ENCODE measurements around the gene GAS7.

Gene GAS7

GRCh38 chr17:10151667-10152496 lies 46.5 kb downstream of the GAS7 start:
- no peak for TF ChIP-seq CTCF (conservative IDR thresholded peaks at IDR 0.05; ENCODE audit: low read length)
- H3K4me3 ChIP-seq (ENCODE audit: low read length), result no peak overlapping the region
- no peak for DNase-seq (ENCODE audit: low read depth)

- no peak for TF ChIP-seq CTCF (conservative IDR thresholded peaks at IDR 0.05; ENCODE audit: low read length)
- no peak overlapping the region for H3K4me3 ChIP-seq (ENCODE audit: low read length)
- peak; percentile 84 for DNase-seq (ENCODE audit: low read depth)
Measured at GRCh38 chr17:10149573-10150399, 48.6 kb downstream of the GAS7 start.

- H3K4me3 ChIP-seq (ENCODE audit: low read length), result no peak overlapping the region
- no peak for DNase-seq (ENCODE audit: low read depth)
- no peak for TF ChIP-seq CTCF (conservative IDR thresholded peaks at IDR 0.05; ENCODE audit: low read length)
Measured at GRCh38 chr17:10147761-10148415, 50.5 kb downstream of the GAS7 start.

DNA sequence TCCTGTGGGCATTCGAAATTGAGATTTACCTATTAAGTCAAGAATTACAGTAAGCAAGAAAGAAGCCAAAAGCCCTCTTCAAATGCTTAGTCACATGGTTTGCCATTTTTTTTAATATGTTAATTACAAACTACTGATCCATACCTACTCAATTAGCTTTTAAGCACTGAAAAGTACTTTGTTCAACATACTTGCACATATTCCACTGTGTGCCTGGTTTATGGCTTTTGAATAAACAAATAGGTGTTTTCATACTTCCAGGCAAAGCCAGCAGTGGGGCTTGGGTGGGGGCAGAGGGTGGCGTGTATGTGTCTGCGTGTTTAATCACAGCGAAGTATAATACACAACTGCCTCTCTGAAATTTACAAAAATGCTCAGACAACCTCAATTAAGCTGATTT lies 51.4 kb downstream of the GAS7 start:
- H3K4me3 ChIP-seq (ENCODE audit: low read length), result no peak overlapping the region
- no peak for TF ChIP-seq CTCF (conservative IDR thresholded peaks at IDR 0.05; ENCODE audit: low read length)
- DNase-seq (ENCODE audit: low read depth), result no peak

- no peak overlapping the region for H3K4me3 ChIP-seq (ENCODE audit: low read length)
- no peak for DNase-seq (ENCODE audit: low read depth)
- no peak for TF ChIP-seq CTCF (conservative IDR thresholded peaks at IDR 0.05; ENCODE audit: low read length)
Measured at GRCh38 chr17:10144982-10145381, 53.4 kb downstream of the GAS7 start.

GRCh38 chr17:10144456-10144855 lies 54.0 kb downstream of the GAS7 start:
- no peak for TF ChIP-seq CTCF (conservative IDR thresholded peaks at IDR 0.05; ENCODE audit: low read length)
- DNase-seq (ENCODE audit: low read depth), result no peak

More at GRCh38 chr17:10144456-10144855, 54.0 kb downstream of the GAS7 start:
- no peak overlapping the region for H3K4me3 ChIP-seq (ENCODE audit: low read length)

Measured in AG10803 (cell line).